NCI-H748 (cell line): ENCODE results near the gene NKD1.
"Not testable (repeated sequence)": the region's sequence is repeated elsewhere in the genome, so short reads cannot be mapped to it uniquely, and the experiment has no call there.

Experiments
- DNase-seq: peaks from one replicate; lab custom pipeline; 2025; ENCODE audit not compliant: unreplicated experiment; lab: John Stamatoyannopoulos, UW

NKD1 gene

GRCh38 chr16:50519602-50520001 is 28.6 kb upstream of the NKD1 start:
- DNase-seq: no peak

- DNase-seq: no peak
Observed at GRCh38 chr16:50520451-50521245, 27.5 kb upstream of the NKD1 start.

- no peak for DNase-seq
Observed at GRCh38 chr16:50521246-50521900, 26.8 kb upstream of the NKD1 start.

GRCh38 chr16:50522324-50522723 is 25.9 kb upstream of the NKD1 start:
- DNase-seq: no peak

- no peak for DNase-seq
Observed at GRCh38 chr16:50523710-50524109, 24.5 kb upstream of the NKD1 start.

GRCh38 chr16:50525262-50525661 is 22.9 kb upstream of the NKD1 start:
- no peak for DNase-seq

- DNase-seq: no peak
Observed at GRCh38 chr16:50525716-50526115, 22.5 kb upstream of the NKD1 start.

- DNase-seq: no peak
Observed at GRCh38 chr16:50526249-50526648, 21.9 kb upstream of the NKD1 start.

- DNase-seq: no peak
Observed at GRCh38 chr16:50526796-50527195, 21.4 kb upstream of the NKD1 start.

GRCh38 chr16:50528820-50529219 is 19.4 kb upstream of the NKD1 start:
- no peak for DNase-seq

- no peak for DNase-seq
Observed at GRCh38 chr16:50529334-50529733, 18.9 kb upstream of the NKD1 start.

- DNase-seq: peak; percentile 26
Observed at GRCh38 chr16:50530277-50531236, 17.6 kb upstream of the NKD1 start.

- DNase-seq: no peak
Observed at GRCh38 chr16:50531359-50531758, 16.8 kb upstream of the NKD1 start.

GRCh38 chr16:50531901-50532300 is 16.3 kb upstream of the NKD1 start:
- DNase-seq: no peak

GRCh38 chr16:50532576-50532975 is 15.6 kb upstream of the NKD1 start:
- DNase-seq: no peak

GRCh38 chr16:50533317-50533716 is 14.9 kb upstream of the NKD1 start:
- DNase-seq: no peak

- DNase-seq: no peak
Observed at GRCh38 chr16:50534091-50534490, 14.1 kb upstream of the NKD1 start.

GRCh38 chr16:50534556-50534955 is 13.6 kb upstream of the NKD1 start:
- no peak for DNase-seq

GRCh38 chr16:50534958-50535357 is 13.2 kb upstream of the NKD1 start:
- DNase-seq: no peak

- DNase-seq: no peak
Observed at GRCh38 chr16:50535506-50536257, 12.5 kb upstream of the NKD1 start.

GRCh38 chr16:50536258-50536645 is 11.9 kb upstream of the NKD1 start:
- not testable (repeated sequence) for DNase-seq
